Stomach smooth muscle (tissue), 2 donors: ENCODE measurements around the gene CCDC18.

ENCODE experiments used
- H3K27ac ChIP-seq: one replicate; pipeline ENCODE4 v1.7.0; 2013; ENCODE audit warnings: mild to moderate bottlenecking, low read length, inconsistent platforms
- H3K27me3 ChIP-seq, 2 donors: one replicate each; pipeline ENCODE4 v1.7.0; 2013; ENCODE audit warnings: low read length in 2 of 2; ENCODE audit not compliant: insufficient read depth in 2 of 2, control insufficient read depth in 1 of 2
- H3K36me3 ChIP-seq, 2 donors: one replicate each; pipeline ENCODE4 v1.7.0; 2013; ENCODE audit warnings: low read length in 2 of 2; ENCODE audit not compliant: control insufficient read depth in 2 of 2, insufficient read depth in 2 of 2
- H3K4me1 ChIP-seq: one replicate; pipeline ENCODE4 v1.7.0; 2013; ENCODE audit warnings: low read length; ENCODE audit not compliant: control insufficient read depth, insufficient read depth
- H3K4me3 ChIP-seq, 2 donors: one replicate each; pipeline ENCODE4 v1.7.0; 2013; ENCODE audit warnings: low read length in 2 of 2
- H3K9ac ChIP-seq, 2 donors: one replicate each; pipeline ENCODE4 v1.7.0; 2013; ENCODE audit warnings: low read length in 2 of 2, mild to moderate bottlenecking in 1 of 2
- H3K9me3 ChIP-seq, 2 donors: one replicate each; pipeline ENCODE4 v1.7.0; 2013; ENCODE audit warnings: low read length in 2 of 2; ENCODE audit not compliant: control insufficient read depth in 2 of 2
- donor health status: healthy.
- donor health status: Pancreatic carcinoma.

Gene CCDC18

DNA sequence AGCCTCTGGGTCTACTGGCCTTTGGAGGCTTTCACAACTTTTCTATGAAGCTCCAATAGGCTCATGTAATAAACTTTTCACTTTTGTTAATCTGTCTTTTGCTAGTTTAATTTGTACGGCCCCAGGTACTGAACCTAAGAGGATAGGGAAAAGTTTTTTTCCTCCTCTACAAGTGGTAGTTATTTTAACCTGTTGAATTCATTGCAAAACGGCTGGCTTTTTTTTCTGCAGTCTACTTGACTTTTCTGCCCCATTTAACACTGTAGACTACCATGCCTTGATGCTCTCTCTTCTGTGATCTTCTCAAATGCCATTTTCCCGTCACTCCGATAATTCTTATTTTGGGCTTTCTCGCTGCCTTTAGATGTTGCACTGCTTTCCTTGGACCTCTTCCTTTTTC is 121.6 kb downstream of the CCDC18 start:
- Histone ChIP-seq H3K36me3 (no peaks in the 10 kb centered on the region), H3K4me3 (no peak overlapping the region)

GRCh38 chr1:93304716-93305138 is 124.2 kb downstream of the CCDC18 start:
- no peaks in the 10 kb centered on the region for H3K9me3 ChIP-seq
- H3K36me3 ChIP-seq, result no peaks in the 10 kb centered on the region
- no peak overlapping the region for H3K9ac ChIP-seq
- no peak overlapping the region for H3K27ac ChIP-seq
- H3K27me3 ChIP-seq, result no peaks in the 10 kb centered on the region
- H3K4me1 ChIP-seq, result no peaks in the 10 kb centered on the region
- no peak overlapping the region for H3K4me3 ChIP-seq

More for the DNA sequence above, 121.6 kb downstream of the CCDC18 start:
- no peaks in the 10 kb centered on the region for H3K4me1 ChIP-seq
- no peak overlapping the region for H3K9ac ChIP-seq
- H3K27me3 ChIP-seq, result no peaks in the 10 kb centered on the region
- H3K9me3 ChIP-seq, result no peaks in the 10 kb centered on the region
- H3K27ac ChIP-seq, result no peak overlapping the region

GRCh38 chr1:93306920-93307319 is 126.4 kb downstream of the CCDC18 start:
- Histone ChIP-seq H3K9me3 (no peaks in the 10 kb centered on the region), H3K4me1 (no peaks in the 10 kb centered on the region), H3K27me3 (no peaks in the 10 kb centered on the region), H3K4me3 (no peak overlapping the region), H3K36me3 (no peaks in the 10 kb centered on the region), H3K9ac (no peak overlapping the region), H3K27ac (no peak overlapping the region)

- Histone ChIP-seq H3K27ac (no peak overlapping the region), H3K9ac (no peak overlapping the region), H3K4me3 (no peak overlapping the region), H3K9me3 (no peaks in the 10 kb centered on the region), H3K27me3 (no peaks in the 10 kb centered on the region), H3K36me3 (no peaks in the 10 kb centered on the region), H3K4me1 (no peaks in the 10 kb centered on the region)
Observed at GRCh38 chr1:93313026-93313425, 132.5 kb downstream of the CCDC18 start.

GRCh38 chr1:93317207-93317606 is 136.7 kb downstream of the CCDC18 start:
- Histone ChIP-seq H3K36me3 (no peaks in the 10 kb centered on the region), H3K27me3 (no peaks in the 10 kb centered on the region), H3K4me3 (no peak overlapping the region), H3K9me3 (no peaks in the 10 kb centered on the region), H3K27ac (no peak overlapping the region), H3K9ac (no peak overlapping the region), H3K4me1 (no peaks in the 10 kb centered on the region)

DNA sequence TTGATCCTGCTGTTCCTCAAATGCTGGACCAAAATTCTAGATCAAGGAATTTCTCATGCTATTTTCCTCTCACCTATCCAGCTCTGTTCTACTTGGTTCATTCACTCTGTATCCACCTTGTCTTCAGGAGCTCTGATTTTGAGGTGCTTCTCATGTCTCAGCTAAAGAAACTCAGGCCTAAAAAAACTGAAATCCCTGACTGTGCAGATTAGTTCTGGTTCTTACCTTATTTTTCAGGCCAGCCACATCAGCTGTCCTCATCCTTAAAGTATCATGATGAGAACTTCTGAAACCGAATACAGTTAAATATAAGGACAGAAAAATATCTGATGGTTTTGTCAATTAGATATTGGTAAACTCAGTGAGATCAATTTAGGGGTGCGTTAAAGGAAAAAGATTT is 137.4 kb downstream of the CCDC18 start:
- Histone ChIP-seq H3K4me3 (no peak overlapping the region), H3K4me1 (no peaks in the 10 kb centered on the region), H3K36me3 (no peaks in the 10 kb centered on the region), H3K9ac (no peak overlapping the region), H3K9me3 (no peaks in the 10 kb centered on the region), H3K27ac (no peak overlapping the region), H3K27me3 (no peaks in the 10 kb centered on the region)

- Histone ChIP-seq H3K36me3 (no peaks in the 10 kb centered on the region), H3K9ac (no peak overlapping the region), H3K9me3 (no peaks in the 10 kb centered on the region), H3K4me3 (no peak overlapping the region), H3K27ac (no peak overlapping the region), H3K27me3 (no peaks in the 10 kb centered on the region), H3K4me1 (no peaks in the 10 kb centered on the region)
Observed at GRCh38 chr1:93321720-93322119, 141.2 kb downstream of the CCDC18 start.

DNA sequence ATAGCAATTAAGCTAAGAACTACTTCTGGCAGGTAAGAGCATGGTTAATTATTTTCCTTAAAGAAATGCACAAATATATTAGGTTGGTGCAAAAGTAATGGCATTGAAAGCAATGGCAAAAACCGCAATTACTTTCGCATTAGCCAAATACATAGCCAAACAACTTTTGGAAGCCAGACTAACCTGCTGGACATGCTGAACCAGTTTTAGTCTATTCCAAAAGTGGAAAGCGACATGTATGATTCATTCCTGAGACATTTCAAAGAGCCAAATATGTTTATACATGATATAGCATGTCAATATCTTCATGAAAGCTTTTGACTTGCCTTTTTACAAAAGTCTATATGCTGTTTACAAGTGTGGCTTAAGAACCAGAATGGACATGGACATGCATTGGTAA is 141.8 kb downstream of the CCDC18 start:
- Histone ChIP-seq H3K9me3 (no peaks in the 10 kb centered on the region), H3K9ac (no peak overlapping the region), H3K4me3 (no peak overlapping the region), H3K4me1 (no peaks in the 10 kb centered on the region), H3K27me3 (no peaks in the 10 kb centered on the region), H3K36me3 (no peaks in the 10 kb centered on the region), H3K27ac (no peak overlapping the region)

GRCh38 chr1:93323185-93323820 is 142.8 kb downstream of the CCDC18 start:
- Histone ChIP-seq H3K9ac (no peak overlapping the region), H3K27ac (no peak overlapping the region), H3K36me3 (no peaks in the 10 kb centered on the region), H3K9me3 (no peaks in the 10 kb centered on the region), H3K4me3 (no peak overlapping the region), H3K4me1 (no peaks in the 10 kb centered on the region), H3K27me3 (no peaks in the 10 kb centered on the region)

DNA sequence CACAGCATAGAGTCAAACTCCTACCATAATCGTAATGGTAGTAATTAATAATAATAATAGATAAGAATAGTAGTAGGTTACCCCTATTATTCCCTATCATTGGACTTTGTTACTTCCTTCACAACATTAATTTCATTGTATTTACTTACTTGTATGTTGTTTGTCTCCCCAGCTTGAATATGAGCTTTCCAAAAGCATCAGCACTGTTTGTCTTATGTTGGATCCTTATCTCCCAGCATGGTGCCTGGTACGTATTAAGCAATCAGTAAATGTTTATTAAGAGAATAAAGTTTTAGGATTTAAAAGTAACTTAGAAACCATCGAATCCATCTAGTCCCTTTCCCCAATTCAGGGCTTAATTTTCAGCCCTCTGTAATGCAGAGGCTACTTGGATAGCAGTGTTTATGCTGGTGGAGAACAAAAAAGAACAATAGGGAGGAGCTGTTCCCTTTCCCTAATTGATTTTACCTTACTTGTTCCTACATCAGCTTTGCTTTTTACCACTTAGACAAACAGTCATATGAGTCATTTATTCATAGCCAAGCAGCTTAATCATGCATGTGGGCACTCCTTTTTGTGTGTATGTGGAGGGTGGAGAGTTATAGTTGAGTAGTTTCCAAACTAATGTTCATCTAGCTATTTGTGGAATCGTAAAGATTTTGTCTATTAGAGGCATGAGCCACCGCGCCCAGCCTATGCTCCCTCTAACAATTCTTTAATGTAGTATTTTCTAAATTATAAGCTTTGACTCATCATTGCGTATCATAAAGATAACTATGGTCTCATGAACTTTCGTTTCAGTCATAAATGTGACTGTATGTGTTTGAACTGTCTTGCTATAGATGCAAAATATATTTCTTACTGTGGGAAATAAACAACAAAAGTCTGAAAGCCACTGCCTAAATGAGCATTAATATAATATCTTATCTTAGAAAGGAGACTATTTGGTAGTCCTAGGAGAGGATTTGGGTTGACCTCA is 144.3 kb downstream of the CCDC18 start:
- H3K36me3 ChIP-seq, result no peaks in the 10 kb centered on the region
- H3K27ac ChIP-seq, result no peak overlapping the region
- no peaks in the 10 kb centered on the region for H3K27me3 ChIP-seq
- no peaks in the 10 kb centered on the region for H3K4me1 ChIP-seq
- no peak overlapping the region for H3K4me3 ChIP-seq
- H3K9me3 ChIP-seq, result no peaks in the 10 kb centered on the region
- no peak overlapping the region for H3K9ac ChIP-seq
